HEK293 (cell line): ENCODE measurements around the gene BNC1.
A peak's percentile ranks its signal among the peaks of the same experiment; 100 is the strongest.

Source experiments
- BCL11A ChIP-seq: fragments of 450-650 bp; formaldehyde crosslinking; IDR thresholded peaks from 2 replicates; pipeline ENCODE4 v1.5.1; 2016; ENCODE audit warnings: low read depth, missing biosample characterization, missing genetic modification characterization
- BCL6B ChIP-seq: fragments of 450-650 bp; formaldehyde crosslinking; IDR thresholded peaks from 2 replicates; pipeline ENCODE4 v1.5.1; 2017; ENCODE audit warnings: missing biosample characterization, missing genetic modification characterization
- EGR2 ChIP-seq: fragments of 450-650 bp; formaldehyde crosslinking; IDR thresholded peaks from 2 replicates; pipeline ENCODE4 v1.5.1; 2016; ENCODE audit warnings: low read depth, missing biosample characterization, missing genetic modification characterization
- GLIS1 ChIP-seq: fragments of 450-650 bp; formaldehyde crosslinking; IDR thresholded peaks from 2 replicates; pipeline ENCODE4 v1.5.1; 2016; ENCODE audit warnings: missing biosample characterization, missing genetic modification characterization
- HOXD13 ChIP-seq: sonication (generic); formaldehyde crosslinking; IDR thresholded peaks from 2 replicates; pipeline ENCODE4 v1.8.0; 2022; ENCODE audit warnings: missing genetic modification reagents, borderline replicate concordance
- IKZF3 ChIP-seq: fragments of 450-650 bp; IDR thresholded peaks from 2 replicates; pipeline ENCODE4 v1.5.0; 2018; ENCODE audit warnings: missing biosample characterization, mild to moderate bottlenecking, missing genetic modification characterization, moderate library complexity
- MYNN ChIP-seq: fragments of 450-650 bp; formaldehyde crosslinking; IDR thresholded peaks from 2 replicates; pipeline ENCODE4 v1.5.1; 2016; ENCODE audit warnings: missing biosample characterization, missing genetic modification characterization, borderline replicate concordance
- PBX3 ChIP-seq: sonication (generic); formaldehyde crosslinking; IDR thresholded peaks from 2 replicates; pipeline ENCODE4 v1.8.1; 2022; ENCODE audit warnings: mild to moderate bottlenecking, moderate library complexity, missing genetic modification reagents
- SETDB1 ChIP-seq: IDR thresholded peaks from one replicate; pipeline ENCODE4 v1.6.1; 2017; ENCODE audit warnings: mild to moderate bottlenecking, low read length, moderate library complexity, mixed read lengths; ENCODE audit not compliant: insufficient read length
- SP3 ChIP-seq: fragments of 450-650 bp; formaldehyde crosslinking; IDR thresholded peaks from 2 replicates; pipeline ENCODE4 v1.5.1; 2016; ENCODE audit warnings: missing biosample characterization, missing genetic modification characterization
- ZBTB17 ChIP-seq: fragments of 450-650 bp; formaldehyde crosslinking; IDR thresholded peaks from 2 replicates; pipeline ENCODE4 v1.5.1; 2016; ENCODE audit warnings: missing biosample characterization, missing genetic modification characterization
- ZBTB6 ChIP-seq: fragments of 450-650 bp; formaldehyde crosslinking; IDR thresholded peaks from 2 replicates; pipeline ENCODE4 v1.5.1; 2017; ENCODE audit warnings: missing biosample characterization, missing genetic modification characterization
- ZBTB8A ChIP-seq: fragments of 450-650 bp; formaldehyde crosslinking; IDR thresholded peaks from 2 replicates; pipeline ENCODE4 v1.5.1; 2016; ENCODE audit warnings: missing biosample characterization, missing genetic modification characterization
- ZFP37 ChIP-seq: fragments of 450-650 bp; formaldehyde crosslinking; IDR thresholded peaks from 2 replicates; pipeline ENCODE4 v1.5.1; 2016; ENCODE audit warnings: missing biosample characterization, missing genetic modification characterization
- ZNF121 ChIP-seq: fragments of 450-650 bp; formaldehyde crosslinking; IDR thresholded peaks from 2 replicates; pipeline ENCODE4 v1.5.1; 2016; ENCODE audit warnings: missing biosample characterization, missing genetic modification characterization
- ZNF16 ChIP-seq: fragments of 450-650 bp; formaldehyde crosslinking; IDR thresholded peaks from 2 replicates; pipeline ENCODE4 v1.5.1; 2016; ENCODE audit warnings: low read depth, missing biosample characterization, missing genetic modification characterization
- ZNF175 ChIP-seq: fragments of 450-650 bp; formaldehyde crosslinking; IDR thresholded peaks from 2 replicates; pipeline ENCODE4 v1.5.1; 2016; ENCODE audit warnings: missing biosample characterization, missing genetic modification characterization
- ZNF23 ChIP-seq: fragments of 450-650 bp; formaldehyde crosslinking; IDR thresholded peaks from 2 replicates; pipeline ENCODE4 v1.5.1; 2016; ENCODE audit warnings: missing biosample characterization, missing genetic modification characterization, borderline replicate concordance
- ZNF24 ChIP-seq: fragments of 450-650 bp; formaldehyde crosslinking; IDR thresholded peaks from 2 replicates; pipeline ENCODE4 v1.5.1; 2016; ENCODE audit warnings: missing biosample characterization, missing genetic modification characterization
- ZNF26 ChIP-seq: fragments of 450-650 bp; formaldehyde crosslinking; IDR thresholded peaks from 2 replicates; pipeline ENCODE4 v1.5.1; 2016; ENCODE audit warnings: missing biosample characterization, missing genetic modification characterization
- ZNF274 ChIP-seq, 2 experiments: fragments of 200-500 bp in 1 of 2; fragments of 450-650 bp in 1 of 2; sonication (Bioruptor generic) in 1 of 2; formaldehyde crosslinking in 1 of 2; IDR thresholded peaks; 2 replicates each; pipeline versions ENCODE4 v1.5.1 to v1.6.1; 2014 to 2016; ENCODE audit warnings: borderline replicate concordance in 1 of 2, inconsistent platforms in 1 of 2, low read length in 1 of 2, missing biosample characterization in 1 of 2, missing genetic modification characterization in 1 of 2
- ZNF350 ChIP-seq: fragments of 450-650 bp; formaldehyde crosslinking; IDR thresholded peaks from 2 replicates; pipeline ENCODE4 v1.5.0; 2017; ENCODE audit warnings: missing biosample characterization, mild to moderate bottlenecking, missing genetic modification characterization
- ZNF391 ChIP-seq: fragments of 450-650 bp; formaldehyde crosslinking; IDR thresholded peaks from 2 replicates; pipeline ENCODE4 v1.5.1; 2016; ENCODE audit warnings: low read depth, missing biosample characterization, missing genetic modification characterization, borderline replicate concordance
- ZNF423 ChIP-seq: fragments of 450-650 bp; formaldehyde crosslinking; IDR thresholded peaks from 2 replicates; pipeline ENCODE4 v1.5.1; 2016; ENCODE audit warnings: missing biosample characterization, missing genetic modification characterization
- ZNF473 ChIP-seq: fragments of 450-650 bp; formaldehyde crosslinking; IDR thresholded peaks from 2 replicates; pipeline ENCODE4 v1.5.1; 2017; ENCODE audit warnings: missing biosample characterization, missing genetic modification characterization
- ZNF600 ChIP-seq: fragments of 450-650 bp; formaldehyde crosslinking; IDR thresholded peaks from 2 replicates; pipeline ENCODE4 v1.5.1; 2016; ENCODE audit warnings: missing biosample characterization, missing genetic modification characterization
- ZNF621 ChIP-seq: fragments of 450-650 bp; formaldehyde crosslinking; IDR thresholded peaks from 2 replicates; pipeline ENCODE4 v1.5.1; 2017; ENCODE audit warnings: missing biosample characterization, missing genetic modification characterization
- ZNF639 ChIP-seq: fragments of 450-650 bp; formaldehyde crosslinking; IDR thresholded peaks from 2 replicates; pipeline ENCODE4 v1.5.1; 2016; ENCODE audit warnings: missing biosample characterization, missing genetic modification characterization
- ZNF792 ChIP-seq: fragments of 450-650 bp; formaldehyde crosslinking; IDR thresholded peaks from 2 replicates; pipeline ENCODE4 v1.5.1; 2016; ENCODE audit warnings: missing biosample characterization, missing genetic modification characterization
- TF ChIP-seq, protein P1 (sequence below): fragments of 450-650 bp; formaldehyde crosslinking; IDR thresholded peaks from 2 replicates; pipeline ENCODE4 v1.5.1; 2017; ENCODE audit warnings: missing biosample characterization, missing genetic modification characterization
- TF ChIP-seq, protein P2 (sequence below): fragments of 450-650 bp; formaldehyde crosslinking; IDR thresholded peaks from 2 replicates; pipeline ENCODE4 v1.5.1; 2016; ENCODE audit warnings: missing biosample characterization, missing genetic modification characterization

Gene BNC1

DNA sequence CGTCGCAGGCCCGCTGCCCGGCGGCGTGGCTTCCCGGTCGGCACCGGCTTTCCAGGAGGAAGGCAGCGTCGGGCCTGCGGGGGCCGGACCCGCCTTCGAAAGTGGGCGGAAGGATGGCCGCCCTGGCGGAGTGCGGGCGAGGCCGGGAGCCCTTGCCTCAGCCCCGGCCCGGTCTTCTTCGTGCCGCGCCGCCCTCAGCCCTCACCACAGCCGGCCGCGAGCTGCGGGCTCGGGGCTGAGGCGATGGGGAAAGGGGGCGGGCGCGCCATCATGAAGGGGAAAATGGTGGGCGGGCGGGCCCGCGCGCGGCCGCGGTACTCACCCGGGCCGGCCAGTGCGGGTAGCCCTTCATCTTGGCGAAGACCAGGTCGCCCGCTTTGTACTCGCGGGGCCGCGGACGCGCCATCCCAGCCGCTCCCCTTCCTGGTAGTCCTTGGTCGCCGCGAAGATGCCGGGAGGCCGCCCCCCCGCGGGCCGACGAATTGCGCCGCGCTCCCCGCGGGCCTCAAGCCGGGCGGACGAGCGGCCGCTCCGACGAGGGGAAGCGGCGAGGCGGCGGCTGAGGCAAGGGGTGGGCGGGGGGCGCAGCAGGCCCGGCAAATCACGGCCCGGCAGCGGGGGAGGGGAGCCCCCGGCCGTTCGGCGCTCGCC, 77.3 kb downstream of the BNC1 start (continued):
- TF ChIP-seq ZBTB6 (tag by site-specific recombination) (no peak), ZNF473 (tag by site-specific recombination) (no peak), MYNN (tag by site-specific recombination) (no peak), ZNF391 (tag by site-specific recombination) (peak; percentile 25; the same call in 1 of the 2 replicates), GLIS1 (tag by site-specific recombination) (peak; percentile 53; the same call in 1 of the 2 replicates), ZNF423 (no peak), HOXD13 (CRISPR knock-in tag) (no peak), ZNF175 (tag by site-specific recombination) (no peak), ZNF621 (tag by site-specific recombination) (no peak), ZNF350 (tag by site-specific recombination) (no peak), ZNF26 (tag by site-specific recombination) (no peak), ZNF121 (no peak; the same call in 1 of the 2 replicates), ZNF24 (tag by site-specific recombination) (no peak), ZNF639 (tag by site-specific recombination) (no peak), ZNF274 (IDR thresholded peaks at IDR 0.05; ENCODE audit: low read length) (no peak), ZNF274 (tag by site-specific recombination; IDR thresholded peaks at IDR 0.05; ENCODE audit: borderline replicate concordance) (no peak), SETDB1 (no peak), ZNF792 (no peak), ZNF16 (tag by site-specific recombination) (no peak), ZNF23 (no peak), BCL6B (tag by site-specific recombination) (no peak), IKZF3 (tag by site-specific recombination) (no peak), PBX3 (no peak), ZBTB8A (peak; percentile 75), EGR2 (tag by site-specific recombination) (peak; percentile 79), ZFP37 (no peak), BCL11A (tag by site-specific recombination) (0 out of 2 replicates have a peak, but pooled peaks have one; percentile 14), ZNF600 (tag by site-specific recombination) (no peak), ZBTB17 (tag by site-specific recombination) (no peak), SP3 (tag by site-specific recombination) (peak; percentile 69)
- TF ChIP-seq, protein P1, sequence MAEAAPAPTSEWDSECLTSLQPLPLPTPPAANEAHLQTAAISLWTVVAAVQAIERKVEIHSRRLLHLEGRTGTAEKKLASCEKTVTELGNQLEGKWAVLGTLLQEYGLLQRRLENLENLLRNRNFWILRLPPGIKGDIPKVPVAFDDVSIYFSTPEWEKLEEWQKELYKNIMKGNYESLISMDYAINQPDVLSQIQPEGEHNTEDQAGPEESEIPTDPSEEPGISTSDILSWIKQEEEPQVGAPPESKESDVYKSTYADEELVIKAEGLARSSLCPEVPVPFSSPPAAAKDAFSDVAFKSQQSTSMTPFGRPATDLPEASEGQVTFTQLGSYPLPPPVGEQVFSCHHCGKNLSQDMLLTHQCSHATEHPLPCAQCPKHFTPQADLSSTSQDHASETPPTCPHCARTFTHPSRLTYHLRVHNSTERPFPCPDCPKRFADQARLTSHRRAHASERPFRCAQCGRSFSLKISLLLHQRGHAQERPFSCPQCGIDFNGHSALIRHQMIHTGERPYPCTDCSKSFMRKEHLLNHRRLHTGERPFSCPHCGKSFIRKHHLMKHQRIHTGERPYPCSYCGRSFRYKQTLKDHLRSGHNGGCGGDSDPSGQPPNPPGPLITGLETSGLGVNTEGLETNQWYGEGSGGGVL (tag by site-specific recombination) = peak; percentile 32; the same call in 1 of the 2 replicates
- TF ChIP-seq, protein P2, sequence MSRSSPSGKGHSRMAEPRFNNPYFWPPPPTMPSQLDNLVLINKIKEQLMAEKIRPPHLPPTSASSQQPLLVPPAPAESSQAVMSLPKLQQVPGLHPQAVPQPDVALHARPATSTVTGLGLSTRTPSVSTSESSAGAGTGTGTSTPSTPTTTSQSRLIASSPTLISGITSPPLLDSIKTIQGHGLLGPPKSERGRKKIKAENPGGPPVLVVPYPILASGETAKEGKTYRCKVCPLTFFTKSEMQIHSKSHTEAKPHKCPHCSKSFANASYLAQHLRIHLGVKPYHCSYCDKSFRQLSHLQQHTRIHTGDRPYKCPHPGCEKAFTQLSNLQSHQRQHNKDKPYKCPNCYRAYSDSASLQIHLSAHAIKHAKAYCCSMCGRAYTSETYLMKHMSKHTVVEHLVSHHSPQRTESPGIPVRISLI (tag by site-specific recombination) = no peak
